Upper lobe of left lung (tissue), 4 donors: Measurements from ENCODE around the gene EHD3.

ENCODE experiments used
- EP300 ChIP-seq, 4 donors: sonication (generic); formaldehyde crosslinking; IDR thresholded peaks; one replicate each; pipeline ENCODE4 v1.5.1; 2017; ENCODE audit warnings: antibody characterized with exemption in 4 of 4, control low read depth in 2 of 4
- TF ChIP-seq, protein P1 (sequence below), 6 experiments: fragments of 450-650 bp in 4 of 6; fragments of 200-600 bp in 2 of 6; sonication (generic) in 2 of 6; IDR thresholded peaks; one replicate each; pipeline ENCODE4 v1.5.1; 2016 to 2019; ENCODE audit warnings: antibody characterized with exemption in 6 of 6

DNA sequence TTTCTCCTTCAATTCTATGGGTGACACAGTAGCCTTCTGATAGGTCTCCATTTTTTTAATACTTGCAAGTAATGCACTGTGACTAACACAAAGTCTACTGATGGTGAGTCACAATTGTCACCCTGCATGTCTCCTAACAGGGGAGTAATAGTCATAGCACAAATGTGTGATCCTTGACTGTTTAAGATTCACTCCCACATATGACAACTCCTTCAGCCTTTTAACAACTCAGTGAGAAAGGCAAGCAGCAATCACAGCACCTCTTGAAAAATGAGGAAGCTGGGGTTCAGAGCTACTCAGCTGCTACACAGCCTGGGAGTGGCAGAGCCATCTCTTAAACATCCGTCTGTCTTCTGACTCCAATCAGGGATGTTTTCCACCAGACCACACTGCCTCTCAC is 63.8 kb downstream of the EHD3 start:
- TF ChIP-seq, protein P1, sequence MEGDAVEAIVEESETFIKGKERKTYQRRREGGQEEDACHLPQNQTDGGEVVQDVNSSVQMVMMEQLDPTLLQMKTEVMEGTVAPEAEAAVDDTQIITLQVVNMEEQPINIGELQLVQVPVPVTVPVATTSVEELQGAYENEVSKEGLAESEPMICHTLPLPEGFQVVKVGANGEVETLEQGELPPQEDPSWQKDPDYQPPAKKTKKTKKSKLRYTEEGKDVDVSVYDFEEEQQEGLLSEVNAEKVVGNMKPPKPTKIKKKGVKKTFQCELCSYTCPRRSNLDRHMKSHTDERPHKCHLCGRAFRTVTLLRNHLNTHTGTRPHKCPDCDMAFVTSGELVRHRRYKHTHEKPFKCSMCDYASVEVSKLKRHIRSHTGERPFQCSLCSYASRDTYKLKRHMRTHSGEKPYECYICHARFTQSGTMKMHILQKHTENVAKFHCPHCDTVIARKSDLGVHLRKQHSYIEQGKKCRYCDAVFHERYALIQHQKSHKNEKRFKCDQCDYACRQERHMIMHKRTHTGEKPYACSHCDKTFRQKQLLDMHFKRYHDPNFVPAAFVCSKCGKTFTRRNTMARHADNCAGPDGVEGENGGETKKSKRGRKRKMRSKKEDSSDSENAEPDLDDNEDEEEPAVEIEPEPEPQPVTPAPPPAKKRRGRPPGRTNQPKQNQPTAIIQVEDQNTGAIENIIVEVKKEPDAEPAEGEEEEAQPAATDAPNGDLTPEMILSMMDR (IDR thresholded peaks at IDR 0.05), result no peak
- TF ChIP-seq EP300 (IDR thresholded peaks at IDR 0.05), result no peak
